ENCODE results near the gene HSPB7. TPM values are rescaled to one million over a fixed set of nuclear protein-coding genes. Genes with fewer than 3 reads are reported as not detected.

HSPB7 gene
- total and polyA plus RNA-seq, 2 of the 8 experiments (the other 6 are each of a cell fraction or from before 2014, with no cell fraction given) = not detected

DNA sequence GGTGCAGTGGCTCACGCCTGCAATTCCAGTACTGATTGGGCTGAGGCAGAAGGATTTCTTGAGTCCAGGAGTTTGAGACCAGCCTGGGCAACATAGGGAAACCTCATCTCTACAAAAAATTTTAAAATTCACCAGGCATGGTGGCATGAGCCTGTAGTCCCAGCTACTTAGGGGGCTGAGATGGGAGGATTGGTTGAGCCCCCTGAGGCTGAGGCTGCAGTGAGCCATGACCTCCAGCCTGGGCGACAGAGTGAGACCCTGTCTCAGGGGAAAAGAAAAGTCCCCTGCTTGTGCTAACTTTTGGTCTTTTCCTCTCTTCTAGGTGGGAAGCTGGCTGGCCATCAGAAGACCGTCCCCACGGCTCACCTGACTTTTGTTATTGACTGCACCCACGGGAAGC, 12.2 kb downstream of the HSPB7 start (continued):
- TF ChIP-seq, protein P1, sequence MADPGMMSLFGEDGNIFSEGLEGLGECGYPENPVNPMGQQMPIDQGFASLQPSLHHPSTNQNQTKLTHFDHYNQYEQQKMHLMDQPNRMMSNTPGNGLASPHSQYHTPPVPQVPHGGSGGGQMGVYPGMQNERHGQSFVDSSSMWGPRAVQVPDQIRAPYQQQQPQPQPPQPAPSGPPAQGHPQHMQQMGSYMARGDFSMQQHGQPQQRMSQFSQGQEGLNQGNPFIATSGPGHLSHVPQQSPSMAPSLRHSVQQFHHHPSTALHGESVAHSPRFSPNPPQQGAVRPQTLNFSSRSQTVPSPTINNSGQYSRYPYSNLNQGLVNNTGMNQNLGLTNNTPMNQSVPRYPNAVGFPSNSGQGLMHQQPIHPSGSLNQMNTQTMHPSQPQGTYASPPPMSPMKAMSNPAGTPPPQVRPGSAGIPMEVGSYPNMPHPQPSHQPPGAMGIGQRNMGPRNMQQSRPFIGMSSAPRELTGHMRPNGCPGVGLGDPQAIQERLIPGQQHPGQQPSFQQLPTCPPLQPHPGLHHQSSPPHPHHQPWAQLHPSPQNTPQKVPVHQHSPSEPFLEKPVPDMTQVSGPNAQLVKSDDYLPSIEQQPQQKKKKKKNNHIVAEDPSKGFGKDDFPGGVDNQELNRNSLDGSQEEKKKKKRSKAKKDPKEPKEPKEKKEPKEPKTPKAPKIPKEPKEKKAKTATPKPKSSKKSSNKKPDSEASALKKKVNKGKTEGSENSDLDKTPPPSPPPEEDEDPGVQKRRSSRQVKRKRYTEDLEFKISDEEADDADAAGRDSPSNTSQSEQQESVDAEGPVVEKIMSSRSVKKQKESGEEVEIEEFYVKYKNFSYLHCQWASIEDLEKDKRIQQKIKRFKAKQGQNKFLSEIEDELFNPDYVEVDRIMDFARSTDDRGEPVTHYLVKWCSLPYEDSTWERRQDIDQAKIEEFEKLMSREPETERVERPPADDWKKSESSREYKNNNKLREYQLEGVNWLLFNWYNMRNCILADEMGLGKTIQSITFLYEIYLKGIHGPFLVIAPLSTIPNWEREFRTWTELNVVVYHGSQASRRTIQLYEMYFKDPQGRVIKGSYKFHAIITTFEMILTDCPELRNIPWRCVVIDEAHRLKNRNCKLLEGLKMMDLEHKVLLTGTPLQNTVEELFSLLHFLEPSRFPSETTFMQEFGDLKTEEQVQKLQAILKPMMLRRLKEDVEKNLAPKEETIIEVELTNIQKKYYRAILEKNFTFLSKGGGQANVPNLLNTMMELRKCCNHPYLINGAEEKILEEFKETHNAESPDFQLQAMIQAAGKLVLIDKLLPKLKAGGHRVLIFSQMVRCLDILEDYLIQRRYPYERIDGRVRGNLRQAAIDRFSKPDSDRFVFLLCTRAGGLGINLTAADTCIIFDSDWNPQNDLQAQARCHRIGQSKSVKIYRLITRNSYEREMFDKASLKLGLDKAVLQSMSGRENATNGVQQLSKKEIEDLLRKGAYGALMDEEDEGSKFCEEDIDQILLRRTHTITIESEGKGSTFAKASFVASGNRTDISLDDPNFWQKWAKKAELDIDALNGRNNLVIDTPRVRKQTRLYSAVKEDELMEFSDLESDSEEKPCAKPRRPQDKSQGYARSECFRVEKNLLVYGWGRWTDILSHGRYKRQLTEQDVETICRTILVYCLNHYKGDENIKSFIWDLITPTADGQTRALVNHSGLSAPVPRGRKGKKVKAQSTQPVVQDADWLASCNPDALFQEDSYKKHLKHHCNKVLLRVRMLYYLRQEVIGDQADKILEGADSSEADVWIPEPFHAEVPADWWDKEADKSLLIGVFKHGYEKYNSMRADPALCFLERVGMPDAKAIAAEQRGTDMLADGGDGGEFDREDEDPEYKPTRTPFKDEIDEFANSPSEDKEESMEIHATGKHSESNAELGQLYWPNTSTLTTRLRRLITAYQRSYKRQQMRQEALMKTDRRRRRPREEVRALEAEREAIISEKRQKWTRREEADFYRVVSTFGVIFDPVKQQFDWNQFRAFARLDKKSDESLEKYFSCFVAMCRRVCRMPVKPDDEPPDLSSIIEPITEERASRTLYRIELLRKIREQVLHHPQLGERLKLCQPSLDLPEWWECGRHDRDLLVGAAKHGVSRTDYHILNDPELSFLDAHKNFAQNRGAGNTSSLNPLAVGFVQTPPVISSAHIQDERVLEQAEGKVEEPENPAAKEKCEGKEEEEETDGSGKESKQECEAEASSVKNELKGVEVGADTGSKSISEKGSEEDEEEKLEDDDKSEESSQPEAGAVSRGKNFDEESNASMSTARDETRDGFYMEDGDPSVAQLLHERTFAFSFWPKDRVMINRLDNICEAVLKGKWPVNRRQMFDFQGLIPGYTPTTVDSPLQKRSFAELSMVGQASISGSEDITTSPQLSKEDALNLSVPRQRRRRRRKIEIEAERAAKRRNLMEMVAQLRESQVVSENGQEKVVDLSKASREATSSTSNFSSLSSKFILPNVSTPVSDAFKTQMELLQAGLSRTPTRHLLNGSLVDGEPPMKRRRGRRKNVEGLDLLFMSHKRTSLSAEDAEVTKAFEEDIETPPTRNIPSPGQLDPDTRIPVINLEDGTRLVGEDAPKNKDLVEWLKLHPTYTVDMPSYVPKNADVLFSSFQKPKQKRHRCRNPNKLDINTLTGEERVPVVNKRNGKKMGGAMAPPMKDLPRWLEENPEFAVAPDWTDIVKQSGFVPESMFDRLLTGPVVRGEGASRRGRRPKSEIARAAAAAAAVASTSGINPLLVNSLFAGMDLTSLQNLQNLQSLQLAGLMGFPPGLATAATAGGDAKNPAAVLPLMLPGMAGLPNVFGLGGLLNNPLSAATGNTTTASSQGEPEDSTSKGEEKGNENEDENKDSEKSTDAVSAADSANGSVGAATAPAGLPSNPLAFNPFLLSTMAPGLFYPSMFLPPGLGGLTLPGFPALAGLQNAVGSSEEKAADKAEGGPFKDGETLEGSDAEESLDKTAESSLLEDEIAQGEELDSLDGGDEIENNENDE (IDR thresholded peaks at IDR 0.05; ENCODE audit: insufficient replicate concordance, low read length) = no peak
- TF ChIP-seq TCF12 (IDR thresholded peaks at IDR 0.05; ENCODE audit: low read depth, low read length) (no peak), TAF1 (IDR thresholded peaks at IDR 0.05; ENCODE audit: low read depth, low read length) (no peak), TBP (IDR thresholded peaks at IDR 0.05; ENCODE audit: low read depth, low read length) (no peak), SIX5 (IDR thresholded peaks at IDR 0.05; ENCODE audit: low read depth, low read length) (no peak), RAD21 (IDR thresholded peaks at IDR 0.05 in 1 of 2, conservative IDR thresholded peaks at IDR 0.05 in 1 of 2; ENCODE audit: low read depth in 2 of 2, low read length in 2 of 2) (no peak), PHF8 (conservative IDR thresholded peaks at IDR 0.05; ENCODE audit: low read depth, low read length) (no peak), TEAD4 (IDR thresholded peaks at IDR 0.05; ENCODE audit: low read depth, low read length) (no peak), POU5F1 (IDR thresholded peaks at IDR 0.05; ENCODE audit: low read depth, low read length) (no peak)
- TF ChIP-seq, protein P2, sequence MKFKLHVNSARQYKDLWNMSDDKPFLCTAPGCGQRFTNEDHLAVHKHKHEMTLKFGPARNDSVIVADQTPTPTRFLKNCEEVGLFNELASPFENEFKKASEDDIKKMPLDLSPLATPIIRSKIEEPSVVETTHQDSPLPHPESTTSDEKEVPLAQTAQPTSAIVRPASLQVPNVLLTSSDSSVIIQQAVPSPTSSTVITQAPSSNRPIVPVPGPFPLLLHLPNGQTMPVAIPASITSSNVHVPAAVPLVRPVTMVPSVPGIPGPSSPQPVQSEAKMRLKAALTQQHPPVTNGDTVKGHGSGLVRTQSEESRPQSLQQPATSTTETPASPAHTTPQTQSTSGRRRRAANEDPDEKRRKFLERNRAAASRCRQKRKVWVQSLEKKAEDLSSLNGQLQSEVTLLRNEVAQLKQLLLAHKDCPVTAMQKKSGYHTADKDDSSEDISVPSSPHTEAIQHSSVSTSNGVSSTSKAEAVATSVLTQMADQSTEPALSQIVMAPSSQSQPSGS (IDR thresholded peaks at IDR 0.05; ENCODE audit: low read length) = no peak
